ENCODE data around the gene RFNG.

Gene RFNG

GRCh38 chr17:82089723-82090548, 38.3 kb upstream of the RFNG start:
- no peak for DNase-seq

- DNase-seq: no peak
These were observed 37.5 kb upstream of the RFNG start for GRCh38 chr17:82088838-82089722.

- DNase-seq: no peak
These were observed 36.6 kb upstream of the RFNG start for GRCh38 chr17:82087961-82088837.

DNA sequence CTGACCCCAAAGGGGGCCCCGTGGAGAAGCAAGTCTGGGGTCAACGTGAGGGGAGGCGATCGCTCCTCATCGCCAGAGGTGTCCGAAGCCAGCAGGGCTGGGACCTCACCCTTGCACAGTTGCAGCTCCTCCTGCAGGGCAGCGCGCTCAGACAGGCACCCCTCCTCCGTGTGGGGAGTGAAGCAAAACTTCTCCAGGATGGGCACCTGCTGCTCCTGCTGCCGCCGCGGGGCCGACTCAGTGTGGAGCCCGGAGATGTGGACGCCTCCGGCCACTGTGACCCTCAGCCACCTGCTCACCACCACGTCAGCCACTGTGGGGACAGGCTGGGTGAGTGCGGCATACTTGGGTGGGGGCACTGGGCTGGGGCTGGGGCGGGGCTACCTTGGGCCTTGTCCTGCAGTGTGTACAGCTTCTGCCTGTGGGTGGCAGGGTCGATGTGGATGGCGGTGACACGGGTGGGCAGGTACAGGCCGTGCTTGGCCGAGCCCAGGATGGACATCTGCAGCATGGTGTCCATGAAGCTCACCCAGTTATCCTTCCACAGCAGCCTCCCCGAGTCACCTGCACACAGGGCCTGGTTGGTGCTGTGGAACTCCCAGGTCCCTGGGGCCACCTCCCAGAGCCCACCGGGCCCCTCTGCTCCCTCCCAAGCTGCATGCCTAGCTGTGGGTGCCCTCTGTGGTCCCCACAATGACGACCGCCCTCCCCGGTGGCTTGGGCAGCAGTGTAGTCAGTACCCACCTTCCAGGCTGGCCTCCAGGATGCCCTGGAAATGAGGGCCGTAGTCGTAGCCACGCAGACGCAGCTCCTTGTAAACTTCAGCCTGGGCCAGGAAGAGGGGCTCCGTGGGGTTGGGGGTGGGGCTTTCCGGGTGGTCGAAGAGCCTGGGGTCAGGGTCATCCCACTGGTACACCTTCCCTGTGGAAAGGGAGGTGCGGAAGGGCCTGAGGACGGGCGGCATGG, 35.6 kb upstream of the RFNG start:
- no peak for DNase-seq

DNA sequence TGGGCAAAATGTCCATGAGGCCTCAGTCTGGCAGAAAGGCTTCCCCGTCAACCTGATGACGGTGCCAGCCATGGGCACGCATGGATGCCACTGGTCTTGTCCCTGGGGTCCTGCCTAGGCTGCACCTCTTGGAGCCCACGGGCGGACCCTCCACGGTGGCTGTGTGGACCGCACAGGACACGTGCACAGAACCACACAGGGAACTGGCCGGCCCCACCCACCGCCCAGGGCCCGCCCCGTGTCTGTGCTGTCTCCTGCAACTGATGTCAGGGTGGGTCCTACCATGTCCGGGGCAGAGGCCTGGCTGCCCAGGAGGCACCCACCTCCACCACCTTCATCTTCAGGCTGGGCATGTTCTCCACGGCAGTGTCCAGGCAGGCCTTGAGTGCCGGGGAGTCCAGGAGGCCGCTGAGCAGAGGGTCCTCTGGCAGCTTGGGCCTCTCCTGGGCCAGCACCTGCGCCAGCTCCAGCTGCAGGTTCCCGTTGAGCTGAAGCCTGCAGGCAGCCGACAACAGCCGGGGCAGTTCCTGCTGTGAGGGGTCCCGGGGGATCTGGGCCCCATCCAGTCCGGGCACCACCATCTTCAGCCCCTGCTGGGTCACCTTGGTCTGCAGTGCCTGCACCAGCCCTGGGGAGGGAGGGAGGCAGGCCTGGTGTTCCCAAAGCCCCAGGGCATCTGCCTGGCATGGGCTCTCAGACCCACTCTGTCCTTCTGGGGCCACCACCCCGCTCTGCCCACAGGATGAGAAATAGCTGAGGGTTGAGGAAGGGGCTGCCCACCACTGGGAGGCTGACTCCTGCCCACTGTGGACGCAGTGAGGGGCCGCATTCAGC, 34.5 kb upstream of the RFNG start:
- no peak for DNase-seq

DNA sequence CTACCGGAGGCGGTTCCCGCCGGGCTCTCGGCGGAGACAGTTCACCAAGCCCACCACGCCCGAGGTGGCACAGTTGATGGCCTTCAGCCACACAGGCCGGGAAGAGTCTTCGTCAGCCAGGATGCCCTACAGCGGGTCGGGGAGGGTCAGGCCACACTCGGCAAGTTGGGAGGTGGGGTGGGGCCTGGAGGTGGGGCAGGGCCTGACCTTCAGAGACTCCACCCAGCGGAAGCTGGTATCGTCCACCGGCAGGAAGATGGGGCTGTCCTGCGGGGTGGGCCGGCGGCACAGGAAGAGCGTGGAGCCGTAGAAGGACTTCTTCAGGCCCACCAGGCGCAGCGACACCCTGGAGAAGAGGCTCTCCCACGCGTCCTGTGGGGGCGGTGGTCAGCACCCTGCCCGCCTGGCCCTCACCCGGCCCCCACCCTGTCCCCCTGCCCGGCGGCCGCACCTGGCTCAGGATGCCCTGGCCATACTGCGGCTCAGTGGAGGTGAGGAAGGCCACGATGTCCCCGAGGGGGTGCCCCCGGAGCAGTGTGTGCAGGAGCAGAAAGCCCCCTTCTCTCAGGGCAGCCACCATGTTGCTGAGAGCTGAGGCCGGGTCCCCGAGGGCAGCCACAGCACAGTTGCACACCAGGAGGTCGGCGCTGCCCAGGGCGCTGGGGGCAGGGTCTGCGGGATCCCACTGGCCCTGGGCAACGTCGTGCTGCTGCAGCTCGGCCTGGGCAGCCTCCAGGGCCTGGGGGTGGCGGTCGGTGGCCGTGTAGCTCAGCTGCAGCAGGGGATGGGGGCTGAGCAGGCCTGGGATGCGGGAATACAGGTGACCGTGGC, 33.6 kb upstream of the RFNG start:
- DNase-seq: no peak

DNA sequence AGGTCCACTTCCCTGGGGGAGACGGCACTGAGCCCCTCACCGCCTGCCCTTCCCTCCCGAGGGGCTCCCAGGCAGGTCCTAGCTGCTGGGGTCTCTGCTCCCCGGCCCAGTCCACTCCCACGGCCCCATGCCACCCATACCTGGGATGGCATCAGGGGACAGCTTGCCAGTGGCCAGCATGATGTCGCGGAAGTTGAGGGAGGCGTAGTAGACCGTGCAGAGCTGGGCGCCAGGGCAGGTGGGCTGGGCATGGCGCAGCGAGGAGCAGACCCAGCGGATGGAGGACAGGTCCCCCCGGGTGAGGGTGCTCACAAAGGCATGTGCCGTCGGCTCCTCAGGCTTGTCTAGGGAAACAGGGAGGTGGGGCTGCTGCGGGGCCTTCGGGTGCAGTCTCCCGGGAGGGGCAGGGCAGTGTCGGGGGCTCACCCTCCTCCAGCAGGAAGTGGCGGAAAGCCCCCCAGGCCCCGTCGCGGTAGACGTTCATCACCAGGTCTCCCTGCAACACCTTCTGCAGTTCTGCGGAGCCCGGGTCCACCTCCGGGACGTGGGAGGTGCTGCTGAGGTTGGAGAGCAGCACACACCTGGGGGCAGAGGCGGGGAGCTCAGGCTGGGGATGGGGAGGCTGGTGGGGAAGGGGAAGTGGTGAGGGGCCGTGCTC, 32.9 kb upstream of the RFNG start:
- DNase-seq: no peak

DNA sequence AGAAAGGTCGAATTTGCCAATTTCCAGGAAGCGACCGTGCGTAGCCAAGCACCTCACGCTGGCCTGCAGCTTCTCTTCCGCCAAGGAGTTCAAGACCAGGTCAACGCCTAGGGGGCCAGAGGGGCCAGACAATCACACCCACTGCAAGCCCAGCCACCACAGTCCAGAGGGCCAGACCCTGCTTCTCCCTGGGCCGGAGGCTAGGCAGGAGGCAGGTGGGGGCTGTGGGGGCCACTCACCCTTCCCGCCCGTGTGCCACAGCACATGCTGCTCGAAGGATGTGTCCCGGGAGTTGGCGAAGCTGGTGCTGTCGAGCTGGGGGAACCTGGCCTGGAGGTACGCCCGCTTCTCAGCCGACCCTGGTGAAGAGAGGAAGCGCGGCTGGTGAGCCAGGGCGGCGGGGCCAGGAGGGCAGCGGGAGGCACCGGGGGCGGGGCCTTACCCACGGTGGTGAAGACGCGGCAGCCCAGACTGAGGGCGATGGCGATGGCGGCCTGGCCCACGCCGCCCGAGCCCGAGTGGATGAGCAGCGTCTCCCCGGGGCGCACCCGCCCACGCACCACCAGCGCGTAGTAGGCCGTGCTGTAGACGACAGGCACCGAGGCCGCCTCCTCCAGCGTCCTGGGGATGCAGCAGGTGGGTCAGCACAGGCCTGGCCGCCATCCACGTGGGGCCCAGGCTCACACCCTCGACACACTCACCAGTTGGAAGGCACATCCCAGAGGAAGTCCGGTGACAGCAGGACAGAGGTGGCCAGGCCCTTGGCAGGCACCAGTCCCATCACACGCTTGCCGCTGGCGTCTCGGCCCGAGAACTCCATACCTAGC, 32.1 kb upstream of the RFNG start:
- DNase-seq: no peak

DNA sequence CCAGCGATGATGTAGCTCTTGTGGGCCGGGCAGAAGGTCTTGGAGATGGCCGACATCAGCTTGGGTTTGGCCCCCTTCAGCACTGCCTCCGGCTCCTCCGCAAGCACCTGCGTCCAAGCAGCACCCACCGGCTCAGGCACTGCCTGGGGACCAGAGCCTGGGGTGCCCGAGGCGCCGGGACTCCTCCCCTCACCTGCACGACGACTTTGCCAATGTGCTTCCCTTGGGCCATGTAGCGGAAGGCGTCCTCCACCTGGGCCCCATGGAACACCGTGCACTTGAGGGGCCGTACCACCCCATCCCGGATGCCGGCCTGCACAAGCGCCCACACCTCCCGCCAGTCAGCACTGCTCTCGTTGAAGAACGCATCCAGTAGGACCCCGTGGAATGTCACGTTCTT, 31.4 kb upstream of the RFNG start:
- DNase-seq: no peak

- DNase-seq: no peak
These were observed 30.8 kb upstream of the RFNG start for GRCh38 chr17:82082456-82082855.

DNA sequence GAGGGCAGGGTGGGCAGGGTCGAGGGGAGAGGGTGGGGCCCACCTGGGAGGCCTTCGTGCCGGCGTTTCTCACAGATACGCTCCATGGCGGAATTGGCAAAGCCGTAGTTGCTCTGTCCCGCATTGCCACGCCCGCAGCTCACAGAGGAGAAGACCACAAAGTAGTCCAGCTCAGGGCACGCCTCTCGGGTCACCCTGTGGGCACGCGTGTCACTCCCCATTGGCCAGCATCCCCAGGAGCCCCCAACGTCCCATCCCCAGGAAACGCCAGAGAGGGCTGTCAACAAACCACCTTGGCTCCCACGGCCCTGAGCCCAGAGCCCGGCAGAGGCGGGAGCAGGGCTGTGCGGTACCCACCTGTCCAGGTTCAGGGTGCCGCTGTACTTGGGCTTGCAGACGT, 30.4 kb upstream of the RFNG start:
- DNase-seq: no peak

DNA sequence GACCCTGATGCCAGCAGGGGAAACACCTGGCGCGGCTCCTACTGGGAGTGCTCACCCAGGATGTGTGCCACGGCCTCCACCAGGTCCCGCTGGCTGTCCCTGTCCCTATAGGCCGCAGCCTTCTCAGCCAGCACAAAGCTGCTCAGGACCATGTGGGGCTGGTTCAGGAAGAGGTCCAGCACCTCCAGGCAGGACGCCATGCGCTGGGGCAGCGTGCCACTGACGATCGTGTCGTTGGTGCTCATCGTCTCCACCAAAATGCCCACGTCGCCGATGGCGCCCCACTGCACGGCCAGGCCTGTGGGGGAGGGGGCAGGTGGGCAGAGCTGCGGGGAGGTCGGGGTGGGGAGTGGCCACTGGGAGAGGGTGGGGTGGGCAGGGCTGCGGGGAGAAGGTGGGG, 29.9 kb upstream of the RFNG start:
- DNase-seq: no peak

DNA sequence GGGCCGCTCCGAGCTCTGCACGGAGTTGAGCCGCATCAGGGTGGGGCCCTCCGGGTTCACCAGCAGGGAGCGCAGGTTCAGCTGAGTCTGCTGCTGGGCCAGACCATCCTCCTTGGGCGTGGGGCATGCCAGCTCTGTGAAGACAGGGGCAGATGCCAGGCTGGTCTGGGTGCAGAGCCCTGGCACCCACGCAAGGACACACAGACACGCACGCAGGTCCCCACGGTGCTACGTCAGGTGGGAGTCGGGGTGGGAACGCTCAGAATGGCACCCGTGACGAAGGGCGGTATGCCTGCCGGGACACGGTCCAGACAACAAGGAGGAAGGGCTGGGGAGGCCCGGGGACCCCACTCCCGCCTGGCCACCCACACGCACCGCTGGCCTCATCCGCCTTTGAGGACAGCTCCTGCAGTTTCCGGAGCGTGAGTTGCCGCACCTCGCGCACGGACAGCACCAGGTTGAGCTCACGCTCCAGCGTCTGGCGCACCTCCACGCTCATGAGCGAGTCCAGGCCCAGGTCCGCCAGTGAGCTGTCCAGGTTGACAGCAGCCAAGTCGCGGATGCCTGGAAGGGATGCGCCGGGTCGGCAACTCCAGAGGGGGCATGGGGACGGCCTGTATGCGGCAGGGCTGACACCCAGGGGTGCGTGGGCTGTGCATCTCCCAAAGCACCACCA, 29.3 kb upstream of the RFNG start:
- no peak for DNase-seq

GRCh38 chr17:82080048-82080788, 28.6 kb upstream of the RFNG start:
- no peak for DNase-seq

DNA sequence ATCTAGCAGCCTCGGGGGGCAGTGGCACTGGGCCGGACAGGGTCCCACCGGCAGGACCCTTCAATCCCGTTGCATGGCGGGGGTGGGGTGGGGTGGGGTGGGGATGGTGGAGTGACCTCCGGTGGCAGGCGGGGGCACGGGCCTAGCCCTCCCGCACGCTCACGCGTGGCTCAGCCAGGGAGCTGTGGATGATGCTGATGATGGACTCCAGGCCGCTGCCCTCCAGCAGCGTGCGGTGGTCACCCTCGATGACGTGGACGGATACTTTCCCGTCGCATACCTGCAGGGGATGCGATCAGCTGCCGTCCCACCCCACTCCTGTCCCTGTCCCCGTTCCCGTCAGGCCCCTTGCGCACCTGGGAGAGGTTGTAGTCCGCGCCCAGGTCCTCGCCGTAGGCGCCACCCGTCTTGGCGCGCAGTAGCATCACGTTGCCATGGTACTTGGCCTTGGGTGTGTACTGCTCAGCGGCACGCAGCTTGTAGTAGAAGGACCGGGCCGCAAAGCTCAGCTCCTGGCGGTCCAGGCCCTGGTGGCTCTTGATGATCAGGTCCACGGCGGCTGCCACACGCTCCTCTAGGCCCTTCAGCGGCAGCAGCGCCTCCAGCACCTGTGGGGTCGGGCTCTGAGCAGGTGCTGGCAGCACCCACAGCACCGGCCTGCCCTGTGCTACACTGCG, 27.5 kb upstream of the RFNG start:
- no peak for DNase-seq

- no peak for DNase-seq
These were observed 26.8 kb upstream of the RFNG start for GRCh38 chr17:82078433-82078832.

Measured in NCI-H146 (cell line).